Spleen (tissue), 11 donors: ENCODE measurements around the gene PINK1. TPM values are rescaled to one million over a fixed set of nuclear protein-coding genes. Genes with fewer than 3 reads are reported as not detected.

Experiments used
- DNase-seq: peaks from one replicate; pipeline ENCODE4 v3.0.0-alpha.2; 2020
- H3K27ac ChIP-seq, 8 donors: fragments of 200-600 bp; sonication (generic) in 7 of 8; 1 replicate in 4 of 8; 2 replicates in 4 of 8; pipeline versions ENCODE4 v1.5.0 to v1.8.0; 2016 to 2021; ENCODE audit warnings: inconsistent platforms in 4 of 8, mild to moderate bottlenecking in 4 of 8, moderate library complexity in 1 of 8
- H3K27me3 ChIP-seq, 7 donors: fragments of 200-600 bp; sonication (generic) in 6 of 7; replicated peaks in 1 of 7; 1 replicate in 4 of 7; 2 replicates in 3 of 7; pipeline versions ENCODE4 v1.5.0 to v1.8.0; 2016 to 2021; ENCODE audit warnings: inconsistent platforms in 3 of 7, mild to moderate bottlenecking in 1 of 7
- H3K36me3 ChIP-seq, 6 donors: fragments of 200-600 bp; sonication (generic) in 5 of 6; 1 replicate in 4 of 6; 2 replicates in 2 of 6; pipeline versions ENCODE4 v1.5.0 to v1.8.0; 2016 to 2021; ENCODE audit warnings: inconsistent platforms in 2 of 6
- H3K4me1 ChIP-seq, 6 donors: fragments of 200-600 bp; sonication (generic) in 5 of 6; 1 replicate in 3 of 6; 2 replicates in 3 of 6; pipeline versions ENCODE4 v1.5.0 to v1.8.0; 2016 to 2021; ENCODE audit warnings: inconsistent platforms in 3 of 6
- H3K4me3 ChIP-seq, 8 donors: fragments of 200-600 bp; sonication (generic) in 7 of 8; 1 replicate in 4 of 8; 2 replicates in 4 of 8; pipeline versions ENCODE4 v1.5.0 to v1.8.0; 2016 to 2021; ENCODE audit warnings: inconsistent platforms in 4 of 8, mild to moderate bottlenecking in 4 of 8, moderate library complexity in 2 of 8
- H3K9me3 ChIP-seq, 8 donors: fragments of 200-600 bp; sonication (generic) in 7 of 8; 1 replicate in 4 of 8; 2 replicates in 4 of 8; pipeline versions ENCODE4 v1.5.0 to v1.8.0; 2016 to 2021; ENCODE audit warnings: inconsistent platforms in 4 of 8
- POLR2A ChIP-seq, 3 donors: fragments of 450-650 bp; IDR thresholded peaks; one replicate each; pipeline ENCODE4 v1.5.1; 2017; ENCODE audit warnings: antibody characterized with exemption in 3 of 3, mild to moderate bottlenecking in 1 of 3
- POLR2AphosphoS5 ChIP-seq, 3 donors: sonication (generic); formaldehyde crosslinking; IDR thresholded peaks; one replicate each; pipeline ENCODE4 v1.5.1; 2017; ENCODE audit warnings: antibody characterized with exemption in 3 of 3
- WGBS, 5 donors: extraction: QIAGEN DNeasy Blood & Tissue Kit in 3 of 5; methylation state at CpG; one replicate each; pipeline versions ENCODE4 v1.1.5 to v1.1.7; 2013 to 2018; 5-methylcytosine and 5-hydroxymethylcytosine counted together
- intact Hi-C: fragments of 100-400 bp; cut with DNase I; formaldehyde crosslinking; loops from one replicate; pipeline ENCODE4 v1.15.0; 2023; ENCODE audit warnings: low total_unique reads
- polyA plus RNA-seq, 3 donors: library from polyadenylated mRNA; stranded (reverse); fragments of 200-250 nt; gene quantifications; one replicate each; pipeline ENCODE4 v1.2.1, GENCODE V29; 2013
- total RNA-seq, 7 donors: library from RNA; depleted of rRNA in 3 of 7; stranded (reverse); fragments of >200 nt in 3 of 7; fragmentation: NEBNext Ultra II Directional in 4 of 7; extraction: Animal tissue kit (Norgen Biotek cat#: 25700) in 4 of 7; gene quantifications; one replicate each; pipeline versions ENCODE4 v1.1.0 to v1.2.1, GENCODE V29; 2016 to 2021
- TF ChIP-seq, protein P1 (sequence below), 11 experiments: fragments of 200-600 bp in 7 of 11; fragments of 450-650 bp in 4 of 11; sonication (generic) in 4 of 11; IDR thresholded peaks in 8 of 11; conservative IDR thresholded peaks in 3 of 11; 1 replicate in 7 of 11; 2 replicates in 4 of 11; pipeline versions ENCODE4 v1.4.0 to v1.8.0; 2016 to 2021; ENCODE audit warnings: antibody characterized with exemption in 11 of 11, inconsistent platforms in 4 of 11, mild to moderate bottlenecking in 1 of 11
- donor health status: healthy with polysubstance abuse.
- donor health status: DM: no; HTN: no; CAD: no; lungs with moderate emphysema.
- donor health status: DM: no; HTN: no; CAD: no.
- donor health status: Bipolar disorder and iron deficiency.
- donor health status: healthy.
- donor health status: DM: no; HTN: no; CAD: no.
- donor health status: DM: yes; HTN: yes; CAD: no.

PINK1 gene
- total and polyA plus RNA-seq, 10 donors = 20.3 to 73.4 (median 47.9) TPM

DNA sequence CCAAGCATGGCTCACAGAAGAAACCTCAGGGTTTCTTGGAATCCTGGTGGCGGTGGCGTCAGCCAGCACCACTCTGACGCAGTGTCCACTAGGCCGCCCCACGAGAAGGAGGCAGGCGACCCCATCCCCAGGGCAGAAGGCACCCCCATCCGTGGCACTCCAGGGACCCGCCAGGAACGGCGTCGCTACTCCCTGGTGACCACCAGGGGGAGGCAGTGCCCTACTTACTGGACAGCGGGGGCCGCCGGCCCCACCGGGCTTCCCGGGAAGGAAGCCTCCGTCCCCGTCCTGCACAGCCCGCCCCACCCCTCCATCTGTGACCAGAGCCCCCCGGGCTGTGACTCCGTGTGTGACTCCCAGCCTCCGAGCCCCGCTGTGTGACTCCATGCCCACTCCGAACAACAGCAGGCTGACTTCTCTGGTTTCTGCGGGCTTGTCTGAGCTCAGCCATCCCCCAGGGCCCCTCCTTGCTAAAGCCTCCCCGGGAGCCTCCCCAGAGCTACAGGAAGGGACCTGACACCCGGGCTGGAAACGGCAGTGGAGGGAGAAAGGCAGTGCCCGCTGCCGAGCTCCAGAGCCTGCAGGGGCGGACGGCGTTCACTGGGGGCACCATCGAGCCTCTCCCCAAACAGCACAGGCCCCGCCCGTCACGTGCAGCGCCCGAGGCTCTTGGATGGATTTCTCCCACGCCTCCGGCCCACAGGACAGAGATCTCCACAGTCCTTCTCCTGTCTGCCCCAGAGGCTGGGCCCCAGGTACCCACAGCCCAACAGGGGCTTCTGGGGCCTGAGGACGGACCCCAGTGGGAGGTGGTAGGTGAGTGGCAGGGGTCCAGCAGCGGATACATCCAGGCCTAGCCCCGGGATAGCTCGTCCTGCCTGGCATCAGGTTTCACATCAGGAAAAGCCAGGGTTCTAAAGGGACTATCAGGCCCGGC, 63.4 kb downstream of the PINK1 start:
- H3K27ac ChIP-seq = peak overlapping the region; percentile 32 to 86 (median 77)
- H3K4me1 ChIP-seq = peaks cover 3 to 19% (median 12%) of the 10 kb centered on the region in 6 donors
- no peaks in the 10 kb centered on the region for H3K27me3 ChIP-seq
- peak overlapping the region; percentile 42 to 77 (median 52) for H3K4me3 ChIP-seq
- peak; percentile 93 for DNase-seq
- WGBS, 5 donors = 2 to 6% (median 4%) methylated on average over 23 to 46 of the region's 46 CpGs
- TF ChIP-seq POLR2A (IDR thresholded peaks at IDR 0.05) (no peak), POLR2AphosphoS5 (IDR thresholded peaks at IDR 0.05) (peak; percentile 16 to 72 (median 68))
- TF ChIP-seq, protein P1, sequence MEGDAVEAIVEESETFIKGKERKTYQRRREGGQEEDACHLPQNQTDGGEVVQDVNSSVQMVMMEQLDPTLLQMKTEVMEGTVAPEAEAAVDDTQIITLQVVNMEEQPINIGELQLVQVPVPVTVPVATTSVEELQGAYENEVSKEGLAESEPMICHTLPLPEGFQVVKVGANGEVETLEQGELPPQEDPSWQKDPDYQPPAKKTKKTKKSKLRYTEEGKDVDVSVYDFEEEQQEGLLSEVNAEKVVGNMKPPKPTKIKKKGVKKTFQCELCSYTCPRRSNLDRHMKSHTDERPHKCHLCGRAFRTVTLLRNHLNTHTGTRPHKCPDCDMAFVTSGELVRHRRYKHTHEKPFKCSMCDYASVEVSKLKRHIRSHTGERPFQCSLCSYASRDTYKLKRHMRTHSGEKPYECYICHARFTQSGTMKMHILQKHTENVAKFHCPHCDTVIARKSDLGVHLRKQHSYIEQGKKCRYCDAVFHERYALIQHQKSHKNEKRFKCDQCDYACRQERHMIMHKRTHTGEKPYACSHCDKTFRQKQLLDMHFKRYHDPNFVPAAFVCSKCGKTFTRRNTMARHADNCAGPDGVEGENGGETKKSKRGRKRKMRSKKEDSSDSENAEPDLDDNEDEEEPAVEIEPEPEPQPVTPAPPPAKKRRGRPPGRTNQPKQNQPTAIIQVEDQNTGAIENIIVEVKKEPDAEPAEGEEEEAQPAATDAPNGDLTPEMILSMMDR (IDR thresholded peaks at IDR 0.05 in 8 of 11, conservative IDR thresholded peaks at IDR 0.05 in 3 of 11) = peak; percentile 64 to 98 (median 94)
- intact Hi-C loops = loop anchor here (2.0 kb wide), 1 partner anchor 498 kb away; no protein-coding TSS in a partner anchor
- no peaks in the 10 kb centered on the region for H3K36me3 ChIP-seq
- peaks cover 0 to 3% (median 0%) of the 10 kb centered on the region in 8 donors for H3K9me3 ChIP-seq

DNA sequence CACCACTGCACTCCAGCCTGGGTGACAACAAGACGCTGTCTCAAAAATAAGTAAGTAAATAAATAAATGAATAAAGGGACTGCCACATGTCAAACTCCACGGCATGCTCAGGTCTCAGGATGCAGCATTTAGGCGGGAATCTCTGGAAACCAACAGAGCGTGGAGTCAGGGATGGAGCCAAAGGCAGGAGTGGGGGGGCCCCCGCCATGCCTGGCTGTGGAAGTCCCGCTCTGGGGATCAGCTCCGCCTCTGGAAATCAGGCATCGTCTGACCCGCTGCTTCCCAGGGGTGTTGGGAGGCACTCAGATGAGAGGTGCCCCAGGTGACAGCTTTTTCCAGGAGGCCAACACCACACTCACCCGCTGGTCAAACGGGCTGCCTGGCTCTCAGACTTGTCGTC, 64.3 kb downstream of the PINK1 start:
- Histone ChIP-seq H3K36me3 (no peaks in the 10 kb centered on the region), H3K27ac (peak overlapping the region in 3 of 8 donors; percentile 81 to 86 (median 85)), H3K9me3 (no peaks in the 10 kb centered on the region), H3K4me3 (peak overlapping the region in 1 of 8 donors; percentile 50), H3K4me1 (peaks cover 3 to 19% (median 12%) of the 10 kb centered on the region in 6 donors), H3K27me3 (no peaks in the 10 kb centered on the region)
- 88 to 94% (median 93%) methylated on average over 11 to 12 of the region's 12 CpGs for WGBS, 5 donors
- TF ChIP-seq, protein P1 (IDR thresholded peaks at IDR 0.05 in 8 of 11, conservative IDR thresholded peaks at IDR 0.05 in 3 of 11) = no peak
- no peak for TF ChIP-seq POLR2A (IDR thresholded peaks at IDR 0.05)
- TF ChIP-seq POLR2AphosphoS5 (IDR thresholded peaks at IDR 0.05) = no peak
- no peak for DNase-seq
- intact Hi-C loops = loop anchor here (2.0 kb wide), 1 partner anchor 497 kb away; no protein-coding TSS in a partner anchor

DNA sequence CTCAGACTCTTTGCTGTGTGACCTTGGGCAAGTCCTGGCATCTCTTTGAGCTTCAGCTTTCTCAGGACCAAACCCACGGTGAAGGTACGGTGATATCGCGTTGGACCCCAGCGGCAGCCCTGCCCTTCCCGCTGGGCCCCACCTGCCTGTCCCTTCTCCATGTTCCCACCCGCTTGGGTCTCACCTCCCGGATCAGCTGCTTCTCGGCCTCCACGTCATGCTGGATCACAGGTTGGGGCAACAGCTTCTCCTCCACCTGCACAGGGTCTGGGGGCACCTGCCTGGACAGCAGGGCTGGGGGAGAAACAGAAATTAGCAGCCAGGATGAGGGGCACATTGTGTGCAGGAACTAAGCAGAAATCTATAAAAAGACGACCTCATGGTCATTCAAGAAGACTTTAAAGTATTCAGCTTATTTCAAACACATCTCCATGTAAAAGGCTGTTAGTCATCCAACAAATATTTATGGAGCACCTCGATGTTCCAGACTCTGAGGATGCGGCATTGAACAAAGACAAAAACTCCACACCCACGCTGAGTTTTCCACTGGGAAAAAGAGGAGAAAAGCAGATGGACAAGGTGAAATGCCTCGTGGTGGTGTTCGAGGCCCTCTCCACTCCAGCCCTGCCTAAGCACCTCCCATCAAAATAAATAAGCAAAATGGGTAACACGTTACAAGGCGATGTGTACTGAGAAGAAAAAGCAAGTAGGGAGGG, 65.1 kb downstream of the PINK1 start:
- WGBS, 5 donors = 86 to 93% (median 90%) methylated on average over 18 of the region's 18 CpGs
- DNase-seq = no peak
- H3K36me3 ChIP-seq = no peaks in the 10 kb centered on the region

More for the DNA sequence above, 65.1 kb downstream of the PINK1 start:
- Histone ChIP-seq H3K4me3 (no peak overlapping the region), H3K27me3 (no peaks in the 10 kb centered on the region), H3K4me1 (peaks cover 3 to 19% (median 12%) of the 10 kb centered on the region in 6 donors), H3K9me3 (no peaks in the 10 kb centered on the region), H3K27ac (no peak overlapping the region)
- TF ChIP-seq POLR2AphosphoS5 (IDR thresholded peaks at IDR 0.05) (no peak), POLR2A (IDR thresholded peaks at IDR 0.05) (no peak)
- TF ChIP-seq, protein P1 (IDR thresholded peaks at IDR 0.05 in 8 of 11, conservative IDR thresholded peaks at IDR 0.05 in 3 of 11) = no peak
- intact Hi-C loops = no loop called here
